ENCODE data around the gene MAP3K7CL.

The MAP3K7CL gene

DNA sequence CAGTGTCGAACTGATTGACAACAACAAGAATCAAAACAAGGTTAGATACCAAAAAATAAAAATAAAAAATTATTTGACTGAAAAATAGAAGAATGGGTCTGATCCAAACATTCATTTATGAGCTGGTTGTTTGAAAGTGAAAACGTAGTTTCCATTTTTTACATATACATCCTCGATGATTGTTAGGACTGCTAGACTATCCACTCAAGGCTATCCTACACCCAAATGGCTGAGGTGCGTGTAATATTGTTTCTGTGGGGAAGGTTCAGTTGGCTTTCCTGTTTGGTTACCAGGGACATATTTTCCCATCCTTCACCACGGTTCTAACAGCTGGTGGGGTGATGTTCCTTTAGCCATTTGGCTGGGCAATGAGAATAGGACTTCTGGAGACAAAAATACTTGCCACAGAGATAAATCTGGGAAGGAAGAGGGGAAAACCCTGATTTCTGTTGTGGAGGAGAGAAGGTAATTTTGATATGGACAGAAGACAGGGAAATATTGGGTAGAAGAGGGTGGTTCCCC is 66.3 kb downstream of the MAP3K7CL start:
- no peak for DNase-seq

DNA sequence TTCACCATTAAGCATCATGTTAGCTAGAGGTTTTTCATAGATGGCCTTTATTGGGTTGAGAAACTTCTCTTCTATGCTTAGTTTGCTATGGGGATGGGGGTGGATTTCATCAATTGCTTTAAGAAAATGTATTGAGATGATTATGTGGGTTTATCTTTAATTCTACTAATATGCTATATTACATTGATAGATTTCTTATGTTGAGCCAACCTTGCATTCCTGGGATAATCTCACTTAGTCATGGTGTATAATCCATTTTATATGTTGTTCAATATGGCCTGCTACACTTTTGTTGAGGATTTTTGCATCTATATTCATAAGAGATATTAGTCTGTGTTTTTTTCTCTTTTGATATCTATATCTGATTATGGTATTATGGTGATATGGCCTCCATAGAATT is 70.7 kb downstream of the MAP3K7CL start:
- no peak for DNase-seq

DNA sequence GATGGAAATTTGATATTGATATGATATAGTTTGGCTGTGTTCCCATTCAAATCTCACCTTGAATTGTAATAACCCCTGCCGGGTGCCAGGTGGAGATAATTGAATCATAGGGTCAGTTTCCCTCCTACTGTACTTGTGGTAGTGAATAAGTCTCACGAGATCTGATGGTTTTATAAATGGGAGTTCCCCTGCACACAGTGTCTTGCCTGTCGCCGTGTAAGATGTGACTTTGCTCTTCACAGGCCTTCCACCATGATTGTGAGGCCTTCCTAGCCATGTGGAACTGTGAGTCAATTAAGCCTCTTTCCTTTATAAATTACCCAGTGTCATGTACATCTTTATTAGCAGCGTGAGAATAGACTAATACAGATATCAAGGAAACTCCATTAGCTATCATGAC is 74.6 kb downstream of the MAP3K7CL start:
- DNase-seq: no peak

DNA sequence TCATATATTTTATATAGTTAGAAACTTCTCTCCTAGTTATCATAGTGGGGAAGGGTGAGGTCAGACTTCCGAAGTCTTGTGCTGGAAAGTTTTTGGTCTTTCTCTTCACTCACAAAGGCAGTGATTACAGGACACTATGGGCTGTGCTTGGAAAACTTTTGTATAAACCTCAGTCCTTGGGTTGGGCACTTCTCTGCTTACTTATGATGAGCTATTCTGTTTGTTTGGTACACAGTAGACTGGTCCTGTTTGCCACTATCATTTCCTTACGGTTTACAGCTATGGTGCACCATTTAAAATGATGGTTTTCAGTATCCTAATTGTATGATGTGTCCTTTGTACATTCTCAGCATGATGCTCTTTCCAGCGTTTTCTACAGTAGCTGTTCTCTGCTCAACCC is 75.5 kb downstream of the MAP3K7CL start:
- no peak for DNase-seq

DNA sequence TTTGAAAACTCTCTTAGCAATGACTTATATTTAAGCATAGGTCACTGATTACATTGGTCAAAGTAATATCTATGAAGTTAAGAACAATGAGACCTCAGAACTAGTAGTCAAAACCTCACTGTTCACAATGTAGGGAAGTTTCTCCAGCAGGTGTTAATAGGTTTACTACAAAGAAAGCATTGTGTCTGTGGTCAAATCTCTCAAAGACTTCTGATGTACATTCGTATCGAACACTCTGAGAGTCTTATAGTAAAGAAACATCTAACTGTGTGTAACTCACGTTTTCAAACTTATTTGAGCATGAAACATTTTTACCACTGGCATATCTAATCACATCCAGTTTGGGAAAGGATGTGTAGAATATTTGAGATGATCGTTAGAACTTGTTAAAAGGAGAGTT is 76.0 kb downstream of the MAP3K7CL start:
- DNase-seq: no peak

DNA sequence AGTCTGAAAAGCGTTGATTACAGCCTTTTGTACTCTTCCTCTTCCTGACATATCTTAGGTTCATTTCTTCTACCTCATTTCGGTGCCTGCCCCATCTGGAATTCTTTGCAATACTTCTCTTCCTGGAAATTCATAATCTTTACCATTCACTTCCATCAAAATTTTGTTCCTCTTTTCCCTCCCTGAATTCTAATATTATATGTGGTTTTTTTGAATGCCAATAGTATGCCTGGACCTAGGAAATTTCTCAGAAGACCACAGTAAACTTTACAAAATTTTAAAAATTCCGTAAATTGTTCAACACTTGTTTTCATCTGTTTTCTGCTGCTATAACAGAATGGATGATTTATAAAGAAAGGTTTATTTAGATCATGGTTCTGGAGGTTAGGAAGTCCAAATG is 76.8 kb downstream of the MAP3K7CL start:
- DNase-seq: no peak

DNA sequence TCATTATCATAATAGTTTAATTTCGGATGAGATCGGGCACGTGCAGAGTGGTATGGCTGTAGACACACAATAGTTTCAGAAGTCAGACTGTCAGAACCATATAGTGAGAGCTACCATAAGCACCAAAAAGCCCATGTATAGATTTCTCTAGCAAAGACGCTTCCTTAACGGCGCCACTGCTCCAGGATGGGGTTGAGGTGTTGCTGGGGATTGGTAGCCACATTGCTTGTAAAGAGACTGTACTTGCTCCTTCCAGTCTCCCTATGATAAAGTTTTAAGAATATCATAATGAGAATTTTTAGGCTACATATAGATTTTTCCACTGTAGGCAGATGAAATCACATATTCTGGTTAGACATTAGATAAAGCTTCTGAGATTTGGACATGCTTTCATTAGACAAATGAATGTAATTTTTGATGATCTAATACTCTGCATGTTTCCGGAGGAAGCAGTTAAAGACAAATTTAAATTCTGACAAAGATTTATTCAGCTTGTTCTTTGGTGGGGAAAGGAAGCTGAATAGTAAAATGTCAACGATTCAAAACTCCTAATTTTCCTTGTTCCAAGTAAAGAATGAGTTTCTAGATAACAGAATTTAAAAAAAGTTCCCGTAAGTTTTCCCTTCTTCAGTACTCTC is 77.7 kb downstream of the MAP3K7CL start:
- DNase-seq: no peak

DNA sequence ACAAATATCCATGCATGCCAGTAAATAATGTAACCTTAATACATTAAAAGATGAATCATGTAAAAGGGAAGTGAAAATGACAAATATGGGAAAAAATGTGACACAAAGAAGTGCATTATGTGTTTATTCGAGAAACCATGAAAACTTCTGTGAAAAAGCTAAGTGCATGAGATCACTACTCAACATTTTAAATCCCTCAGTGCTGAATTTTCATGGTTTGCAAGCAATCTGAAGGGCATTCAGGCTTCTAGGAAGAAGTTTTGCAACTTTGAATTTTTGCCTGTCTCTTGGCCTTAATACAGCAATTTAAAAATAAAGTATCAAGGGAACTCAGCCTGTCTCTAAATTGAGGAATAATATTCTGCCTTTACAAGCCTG is 78.2 kb downstream of the MAP3K7CL start:
- no peak for DNase-seq

DNA sequence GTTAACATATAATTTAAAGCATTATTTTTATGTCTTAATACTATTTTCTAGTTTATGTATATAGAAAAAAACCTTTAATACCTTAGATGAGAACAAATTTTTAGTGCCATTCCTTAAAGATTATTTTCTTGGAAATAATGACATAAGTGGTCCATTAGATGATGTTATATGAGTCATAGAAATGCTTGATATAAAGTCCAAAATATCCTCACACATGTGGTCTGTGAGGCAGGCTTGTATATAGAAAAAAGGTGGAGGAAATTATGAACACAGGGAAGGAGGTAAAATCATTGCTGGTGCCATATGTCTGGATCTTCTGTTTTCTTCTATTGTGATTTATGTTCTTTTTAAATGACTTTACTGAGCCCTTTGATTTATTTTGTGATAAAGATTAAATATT is 79.3 kb downstream of the MAP3K7CL start:
- DNase-seq: no peak

DNA sequence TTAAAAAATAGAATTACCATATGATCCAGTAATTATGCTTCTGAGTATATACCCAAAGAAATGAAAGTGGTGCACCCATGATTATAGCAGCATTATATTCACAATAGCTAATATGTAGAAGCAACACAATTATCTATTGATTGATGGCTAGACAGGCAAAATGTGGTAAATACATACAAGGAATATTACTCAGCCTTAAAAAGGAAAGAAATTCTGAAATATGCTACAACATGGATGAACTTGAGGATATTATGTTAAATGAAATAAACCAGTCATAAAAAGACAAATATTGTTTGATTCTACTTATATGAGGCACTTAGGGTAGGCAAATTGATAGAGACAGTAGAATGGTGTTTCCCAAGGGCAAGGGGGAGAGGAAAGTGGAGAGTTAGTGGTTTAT is 80.8 kb downstream of the MAP3K7CL start:
- DNase-seq: no peak

DNA sequence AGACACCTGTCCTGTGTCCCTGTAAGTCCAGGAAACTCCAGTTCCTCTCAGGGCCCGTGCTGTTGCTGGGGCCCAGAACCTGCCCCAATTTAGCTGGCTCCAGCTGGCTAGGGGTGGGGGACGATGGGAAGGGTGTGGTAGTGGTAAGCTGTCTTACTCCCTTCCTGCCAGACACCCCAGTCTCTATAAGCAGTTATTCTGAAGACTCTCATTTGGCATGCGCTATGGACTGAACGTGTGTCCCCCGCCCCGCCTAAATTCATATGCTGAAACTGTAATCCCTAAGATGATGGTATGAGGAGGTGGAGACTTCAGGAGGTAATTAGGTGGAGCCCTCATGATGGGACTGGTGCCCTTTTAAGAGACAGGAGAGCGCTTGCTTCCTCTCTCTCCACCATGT is 82.0 kb downstream of the MAP3K7CL start:
- no peak for DNase-seq

DNA sequence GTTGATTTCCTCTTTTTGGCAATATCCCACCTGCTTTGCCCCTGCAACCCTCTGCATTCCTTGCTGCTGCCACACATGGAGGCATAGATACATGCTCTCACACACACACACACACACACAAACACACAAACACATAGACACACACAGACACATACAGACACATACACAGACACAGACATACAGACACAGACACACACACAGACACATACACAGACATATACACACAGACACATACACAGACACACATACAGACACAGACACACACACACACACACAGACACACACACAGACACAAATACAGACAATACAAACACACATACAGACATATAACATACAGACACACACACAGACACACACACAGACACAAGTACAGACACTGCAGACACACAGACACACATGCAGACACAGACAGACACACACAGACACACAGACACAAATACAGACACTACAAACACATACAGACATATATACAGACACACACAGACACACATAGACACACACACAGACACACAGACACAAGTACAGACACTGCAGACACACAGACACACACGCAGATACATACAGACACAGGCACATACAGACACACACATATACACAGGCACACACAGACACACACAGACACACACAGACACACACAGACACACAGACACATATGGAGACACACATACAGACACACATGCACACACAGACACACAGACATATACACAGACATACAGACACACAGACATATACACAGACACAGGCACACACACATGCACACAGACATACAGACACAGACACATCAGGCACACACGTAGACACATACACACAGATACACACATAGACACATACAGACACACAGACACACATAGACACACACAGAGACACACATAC is 83.3 kb downstream of the MAP3K7CL start:
- no peak for DNase-seq

DNA sequence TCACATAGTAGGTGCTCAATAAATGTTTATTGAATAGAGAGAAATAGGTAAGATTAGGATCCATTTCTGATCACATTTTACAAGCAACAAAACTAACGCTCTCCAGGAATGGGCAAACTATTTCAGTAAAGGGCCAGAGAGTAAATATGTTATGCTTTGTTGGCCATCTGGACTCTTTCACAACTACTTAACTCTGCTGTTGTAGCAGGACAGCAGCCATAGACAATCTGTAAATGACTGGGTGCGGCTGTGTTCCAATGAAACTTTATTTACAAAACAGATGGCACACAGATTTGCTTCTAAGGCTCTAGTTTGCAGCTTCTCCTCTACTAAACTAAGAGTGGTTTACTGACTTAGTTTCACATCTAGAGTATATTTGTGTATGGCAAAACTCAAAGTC is 85.3 kb downstream of the MAP3K7CL start:
- no peak for DNase-seq

DNA sequence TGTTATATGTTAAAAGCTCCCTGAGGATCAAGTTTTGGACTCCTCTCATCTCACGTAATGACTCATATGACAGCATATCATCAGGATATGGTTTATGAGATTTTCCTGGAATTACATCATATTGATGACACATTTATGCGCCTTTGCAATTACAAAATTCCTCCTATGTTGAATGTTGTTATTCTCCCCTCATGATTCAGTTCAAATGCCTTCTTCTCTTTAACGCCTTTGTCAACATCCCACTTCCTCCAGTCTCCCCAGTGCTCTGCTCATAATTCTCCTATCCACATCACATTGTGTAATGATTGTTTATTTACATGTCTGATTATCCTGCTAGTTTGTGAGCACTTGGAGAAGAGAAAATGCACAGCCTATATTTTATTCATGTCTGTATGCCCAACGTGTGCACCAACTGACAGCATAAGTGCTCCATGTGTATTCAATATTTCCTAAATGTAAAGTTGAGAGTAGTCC is 87.4 kb downstream of the MAP3K7CL start:
- DNase-seq: no peak

DNA sequence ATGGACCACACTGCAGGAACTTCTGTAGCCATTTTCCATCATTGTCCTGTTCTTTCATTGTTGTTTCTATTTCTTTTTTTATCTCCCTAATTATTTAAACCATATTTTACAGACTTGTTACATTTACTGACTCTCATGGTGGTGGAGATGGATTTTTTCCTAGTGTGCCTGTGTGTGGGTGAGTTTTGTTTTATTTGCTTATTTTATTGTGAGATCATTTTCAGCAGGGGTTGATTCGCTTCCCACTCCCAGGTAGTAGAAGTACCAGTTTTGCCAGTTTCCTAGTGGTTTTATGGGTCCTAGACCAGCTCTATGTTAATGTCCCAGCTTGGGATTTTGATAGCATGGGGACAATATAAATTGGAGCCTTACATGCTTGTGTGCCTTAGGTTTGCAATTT is 88.3 kb downstream of the MAP3K7CL start:
- no peak for DNase-seq

DNA sequence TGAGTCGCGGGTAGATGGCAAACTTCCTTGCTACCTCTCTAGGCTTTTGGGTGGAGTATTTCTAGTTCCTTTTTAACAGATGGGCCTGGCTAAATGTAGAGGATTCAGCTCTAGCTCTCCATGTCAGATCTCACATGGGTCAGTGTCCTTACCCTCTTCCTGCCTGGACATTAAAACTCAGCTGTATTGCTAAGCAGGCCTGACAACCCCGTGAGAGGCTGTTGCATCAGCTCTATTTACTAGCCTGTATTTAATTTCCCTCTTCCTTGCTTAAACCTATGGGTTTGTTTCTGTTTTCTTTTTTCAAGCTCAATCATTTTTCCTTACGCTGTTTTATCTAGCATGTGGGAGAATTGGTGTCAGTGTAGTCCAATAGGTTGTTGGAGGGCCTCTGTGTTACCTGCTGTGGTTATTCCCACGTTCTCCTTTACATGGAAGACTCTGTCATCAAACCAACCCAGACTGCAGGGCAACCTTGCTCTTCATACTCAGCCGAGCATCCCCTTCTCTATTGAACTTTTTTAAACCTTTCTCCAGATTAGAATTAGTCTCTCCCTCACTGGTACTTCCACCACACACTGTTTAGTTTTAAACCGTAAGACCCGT is 88.8 kb downstream of the MAP3K7CL start:
- DNase-seq: no peak

DNA sequence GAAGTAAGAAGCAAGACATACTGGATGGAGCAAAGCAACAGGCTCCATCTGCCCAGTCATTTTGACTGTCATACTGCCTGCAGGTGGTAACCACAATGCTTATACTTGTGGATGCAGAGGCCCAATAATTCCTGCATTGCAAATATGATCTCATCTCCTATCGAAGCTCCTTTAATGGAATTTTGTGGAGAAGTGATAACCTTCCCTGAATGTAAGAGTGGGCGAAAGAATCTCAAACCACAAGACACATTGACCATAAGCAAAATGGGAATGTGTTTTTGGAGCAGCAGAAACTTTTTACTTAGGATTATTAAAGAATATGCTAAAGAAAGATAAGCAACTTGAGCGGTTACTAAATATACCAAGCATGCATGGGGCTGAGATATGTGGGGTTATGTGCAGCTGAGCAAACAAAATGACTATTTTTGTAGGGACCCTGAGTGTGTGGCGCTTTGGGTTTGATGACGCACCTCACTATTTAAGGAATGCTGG is 90.9 kb downstream of the MAP3K7CL start:
- DNase-seq: no peak

DNA sequence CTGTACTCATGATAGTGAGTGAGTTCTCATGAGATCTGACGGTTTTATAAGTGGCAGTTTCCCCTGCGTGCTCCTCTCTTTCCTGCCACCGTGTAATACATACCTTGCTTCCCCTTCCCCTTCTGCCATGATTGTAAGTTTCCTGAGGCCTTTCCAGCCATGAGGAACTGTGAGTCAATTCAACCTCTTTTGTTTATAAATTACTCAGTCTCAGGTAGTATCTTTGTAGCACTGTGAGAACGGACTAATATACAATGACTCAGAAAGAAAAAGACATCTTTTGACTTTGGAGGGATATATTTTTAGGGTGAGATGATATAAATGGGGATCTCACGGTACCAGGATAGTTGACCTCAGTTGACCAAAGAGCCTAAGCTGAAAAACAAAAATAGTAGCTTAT is 93.6 kb downstream of the MAP3K7CL start:
- no peak for DNase-seq

Data from T-helper 2 cell (primary cell).